ENCODE data around the gene TSSK6.

Gene TSSK6

DNA sequence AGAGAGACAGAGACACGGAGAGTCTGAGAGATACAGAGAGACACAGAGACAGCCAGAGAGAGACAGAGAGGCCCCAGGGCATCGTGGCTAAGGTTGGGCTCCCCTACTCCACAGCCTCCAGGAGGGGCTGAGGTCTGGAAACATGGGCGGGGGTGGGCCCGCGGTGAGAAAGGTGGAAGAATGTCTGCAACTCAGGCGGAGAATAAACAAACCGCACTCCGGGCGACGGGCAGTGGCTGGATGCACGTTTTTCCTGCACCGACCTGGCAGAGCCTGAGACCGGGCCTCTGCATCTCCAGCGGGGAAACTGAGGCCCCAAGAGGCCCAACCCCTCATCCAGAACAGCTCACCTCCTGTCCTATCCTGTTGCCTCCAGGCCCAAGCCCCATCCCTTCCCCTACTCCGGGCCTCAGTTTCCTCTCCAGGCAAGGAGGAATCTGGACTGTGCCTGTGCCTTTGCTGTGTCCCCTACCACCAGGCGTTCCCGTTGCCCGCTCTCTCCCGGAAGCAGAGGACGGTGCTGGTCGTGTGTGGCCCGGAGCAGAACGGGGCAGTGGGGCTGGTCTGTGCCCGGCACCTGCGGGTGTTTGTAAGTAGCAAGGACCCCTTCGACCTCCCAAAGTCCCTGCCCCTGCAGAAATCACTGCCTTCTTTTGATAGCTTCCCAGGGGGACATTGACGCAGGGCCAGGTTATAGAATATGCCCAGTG lies 19.4 kb upstream of the TSSK6 start:
- Mint-ChIP-seq H3K27me3 (ENCODE audit: low read depth) (peaks cover 12% of the 10 kb centered on the region), H3K9me3 (no peaks in the 10 kb centered on the region), H3K4me1 (peaks cover 27% of the 10 kb centered on the region), H3K36me3 (ENCODE audit: low read depth) (peaks cover 1% of the 10 kb centered on the region), H3K4me3 (no peak overlapping the region), H3K27ac (peak overlapping the region in 1 of 3 experiments; percentile 26)
- TF ChIP-seq, protein P1, sequence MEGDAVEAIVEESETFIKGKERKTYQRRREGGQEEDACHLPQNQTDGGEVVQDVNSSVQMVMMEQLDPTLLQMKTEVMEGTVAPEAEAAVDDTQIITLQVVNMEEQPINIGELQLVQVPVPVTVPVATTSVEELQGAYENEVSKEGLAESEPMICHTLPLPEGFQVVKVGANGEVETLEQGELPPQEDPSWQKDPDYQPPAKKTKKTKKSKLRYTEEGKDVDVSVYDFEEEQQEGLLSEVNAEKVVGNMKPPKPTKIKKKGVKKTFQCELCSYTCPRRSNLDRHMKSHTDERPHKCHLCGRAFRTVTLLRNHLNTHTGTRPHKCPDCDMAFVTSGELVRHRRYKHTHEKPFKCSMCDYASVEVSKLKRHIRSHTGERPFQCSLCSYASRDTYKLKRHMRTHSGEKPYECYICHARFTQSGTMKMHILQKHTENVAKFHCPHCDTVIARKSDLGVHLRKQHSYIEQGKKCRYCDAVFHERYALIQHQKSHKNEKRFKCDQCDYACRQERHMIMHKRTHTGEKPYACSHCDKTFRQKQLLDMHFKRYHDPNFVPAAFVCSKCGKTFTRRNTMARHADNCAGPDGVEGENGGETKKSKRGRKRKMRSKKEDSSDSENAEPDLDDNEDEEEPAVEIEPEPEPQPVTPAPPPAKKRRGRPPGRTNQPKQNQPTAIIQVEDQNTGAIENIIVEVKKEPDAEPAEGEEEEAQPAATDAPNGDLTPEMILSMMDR (IDR thresholded peaks at IDR 0.05; ENCODE audit: unreplicated experiment in 3 of 3) = no peak

DNA sequence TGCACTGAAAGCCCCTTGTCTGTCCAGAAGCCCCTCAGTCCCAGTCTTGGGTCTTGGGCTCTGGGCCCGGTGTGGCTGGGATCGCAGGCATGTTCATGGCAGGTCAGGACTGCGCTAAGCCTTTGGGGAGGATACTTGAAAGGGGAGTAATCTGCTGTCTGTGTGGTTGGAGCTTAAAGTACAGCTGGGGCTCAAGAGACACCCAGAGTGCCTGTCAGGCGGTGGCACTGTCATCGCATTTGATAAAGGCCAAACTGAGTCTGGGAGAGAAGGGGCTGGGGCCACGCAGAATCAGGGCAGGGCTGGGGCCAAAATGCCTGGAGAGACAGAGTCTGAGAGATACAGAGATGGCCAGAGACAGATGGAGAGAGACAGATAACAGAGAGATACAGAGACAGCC lies 18.5 kb upstream of the TSSK6 start:
- Mint-ChIP-seq H3K4me3 (peak overlapping the region in 2 of 3 experiments; percentile 26 to 42), H3K36me3 (ENCODE audit: low read depth) (peaks cover 6% of the 10 kb centered on the region), H3K27me3 (ENCODE audit: low read depth) (peaks cover 7% of the 10 kb centered on the region), H3K27ac (peak overlapping the region in 1 of 3 experiments; percentile 26), H3K4me1 (peaks cover 25% of the 10 kb centered on the region), H3K9me3 (no peaks in the 10 kb centered on the region)
- TF ChIP-seq, protein P1 (IDR thresholded peaks at IDR 0.05; ENCODE audit: unreplicated experiment in 3 of 3) = no peak

DNA sequence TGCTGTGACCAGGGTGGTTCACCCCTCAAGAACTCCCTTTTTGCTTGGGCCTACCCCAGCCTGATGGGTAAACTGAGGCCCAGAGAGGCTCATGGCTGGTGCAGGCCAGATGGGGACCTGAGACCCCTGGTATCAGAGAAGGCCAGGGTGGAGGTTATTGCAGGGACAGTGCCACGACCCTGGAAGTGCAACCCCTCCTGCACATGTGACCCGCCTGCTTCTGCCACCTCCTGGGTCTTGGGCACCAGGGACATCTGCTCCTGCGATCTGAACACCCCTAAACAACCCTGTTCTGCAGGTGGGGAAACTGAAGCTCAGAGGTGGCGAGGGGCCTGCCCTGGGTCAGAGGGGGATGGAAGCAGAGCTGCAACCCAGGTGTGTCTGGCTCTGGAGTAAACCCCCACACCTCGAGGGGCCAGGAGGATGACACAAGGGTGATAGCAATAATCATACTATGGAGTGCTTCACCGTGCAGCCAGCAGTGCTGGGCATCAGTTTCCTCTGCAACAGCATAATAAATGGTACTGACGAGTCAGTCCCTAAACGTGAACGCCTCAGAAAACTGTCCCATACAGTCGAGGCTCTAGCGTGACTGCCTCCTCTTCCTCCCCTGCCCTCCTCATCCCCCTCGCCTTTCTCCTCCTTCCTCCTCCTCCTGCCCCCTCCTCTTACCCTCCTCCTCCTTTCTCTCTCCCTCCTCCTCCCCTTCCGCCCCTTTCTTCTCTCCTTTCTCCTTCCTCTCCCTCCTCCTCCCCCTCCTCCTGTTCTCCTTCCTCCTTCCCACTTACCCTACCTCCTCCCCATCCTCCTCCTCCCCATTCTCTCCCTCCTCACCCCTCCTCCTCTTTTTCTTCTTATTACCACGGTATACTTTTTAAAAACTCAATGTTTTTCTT lies 17.7 kb upstream of the TSSK6 start:
- H3K36me3 Mint-ChIP-seq (ENCODE audit: low read depth) = peaks cover 10% of the 10 kb centered on the region
- H3K4me1 Mint-ChIP-seq = peaks cover 20% of the 10 kb centered on the region
- H3K4me3 Mint-ChIP-seq = no peak overlapping the region
- no peak overlapping the region for H3K27ac Mint-ChIP-seq
- TF ChIP-seq, protein P1 (IDR thresholded peaks at IDR 0.05; ENCODE audit: unreplicated experiment in 3 of 3) = no peak
- H3K27me3 Mint-ChIP-seq (ENCODE audit: low read depth) = peaks cover 3% of the 10 kb centered on the region
- no peaks in the 10 kb centered on the region for H3K9me3 Mint-ChIP-seq

DNA sequence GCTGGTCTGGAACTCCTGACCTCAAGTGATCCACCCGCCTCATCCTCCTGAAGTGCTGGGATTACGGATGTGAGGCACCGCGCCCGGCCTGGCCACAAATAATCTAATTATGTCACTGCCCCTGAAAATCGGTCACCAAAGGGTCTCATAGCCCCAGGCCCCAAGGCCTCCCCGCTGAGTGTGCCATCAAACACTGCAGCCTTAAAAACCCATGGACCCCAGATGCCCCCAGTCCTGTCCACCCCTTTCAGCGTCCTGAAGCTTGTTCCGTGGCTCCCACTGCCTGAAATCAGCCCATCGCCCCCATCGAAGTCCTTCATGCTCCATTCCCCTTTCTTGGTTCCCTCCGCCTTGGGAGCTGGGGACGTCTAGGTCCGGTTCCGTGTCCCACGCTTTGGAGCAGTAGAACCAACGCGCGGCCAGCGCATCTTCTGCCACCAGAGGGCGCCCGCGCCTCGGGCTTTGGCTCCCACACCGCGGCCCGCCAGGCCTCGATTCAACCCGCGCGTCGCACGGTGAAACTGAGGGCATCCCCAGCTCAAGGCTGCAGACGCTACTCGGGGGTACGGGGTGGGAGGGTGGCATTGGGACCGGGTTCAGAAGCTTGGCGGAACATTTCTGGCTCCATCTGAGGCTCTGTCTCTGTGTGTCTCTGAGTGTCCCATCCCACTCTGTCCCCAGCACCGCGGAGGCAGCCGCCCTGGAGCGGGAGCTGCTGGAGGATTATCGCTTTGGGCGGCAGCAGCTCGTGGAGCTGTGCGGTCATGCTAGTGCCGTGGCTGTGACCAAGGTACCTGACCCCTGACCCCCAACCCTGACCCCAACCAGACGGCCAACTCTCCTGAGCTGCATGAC lies 16.8 kb upstream of the TSSK6 start:
- Mint-ChIP-seq H3K27me3 (ENCODE audit: low read depth) (peaks cover 3% of the 10 kb centered on the region), H3K9me3 (no peaks in the 10 kb centered on the region), H3K27ac (no peak overlapping the region), H3K4me3 (peak overlapping the region in 1 of 3 experiments; percentile 26), H3K4me1 (peaks cover 20% of the 10 kb centered on the region), H3K36me3 (ENCODE audit: low read depth) (peaks cover 11% of the 10 kb centered on the region)
- TF ChIP-seq, protein P1 (IDR thresholded peaks at IDR 0.05; ENCODE audit: unreplicated experiment in 3 of 3) = peak; percentile 91 to 97 (median 92)

DNA sequence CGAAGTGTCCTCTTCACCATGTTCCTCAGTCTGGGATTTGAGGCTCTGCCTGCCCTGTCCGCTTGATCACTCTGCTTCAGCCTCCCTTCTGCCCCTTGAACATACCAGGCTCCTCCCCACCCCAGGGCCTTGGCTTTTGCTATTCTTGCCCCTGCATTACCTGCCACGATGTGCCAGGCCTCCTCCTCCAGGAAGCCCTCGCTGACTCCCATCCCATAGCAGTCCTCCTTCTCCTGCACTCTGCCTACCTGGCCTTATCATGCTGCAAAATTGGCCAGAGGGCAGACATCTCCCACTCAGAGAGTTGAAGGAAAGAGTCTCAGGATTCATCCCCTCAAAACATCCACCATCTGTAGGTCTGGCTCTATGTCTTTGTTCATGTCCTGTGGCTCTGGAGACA lies 15.5 kb upstream of the TSSK6 start:
- peaks cover 11% of the 10 kb centered on the region for H3K36me3 Mint-ChIP-seq (ENCODE audit: low read depth)
- peak overlapping the region in 1 of 3 experiments; percentile 11 for H3K27ac Mint-ChIP-seq
- TF ChIP-seq, protein P1 (IDR thresholded peaks at IDR 0.05; ENCODE audit: unreplicated experiment in 3 of 3) = no peak
- no peaks in the 10 kb centered on the region for H3K9me3 Mint-ChIP-seq
- H3K4me1 Mint-ChIP-seq = peaks cover 20% of the 10 kb centered on the region
- H3K27me3 Mint-ChIP-seq (ENCODE audit: low read depth) = peaks cover 3% of the 10 kb centered on the region
- H3K4me3 Mint-ChIP-seq = no peak overlapping the region

Measured in nephron (organoid).